Psoas muscle (tissue), 8 donors: ENCODE data around the gene PRPS1. TPM values are rescaled to one million over a fixed set of nuclear protein-coding genes. Genes with fewer than 3 reads are reported as not detected.

Experiments
- ATAC-seq, 4 donors: fragments of 200-7000 bp; cut with Tn5 transposase; one replicate each; pipeline ENCODE4 v1.9.1; 2020; ENCODE audit warnings: moderate library complexity in 3 of 4, mild to moderate bottlenecking in 2 of 4
- DNase-seq, 2 donors: peaks; one replicate each; pipeline ENCODE4 v3.0.0-alpha.2; 2020
- H3K27ac ChIP-seq: fragments of 200-600 bp; one replicate; pipeline ENCODE4 v1.8.0; 2022
- H3K27me3 ChIP-seq, 3 donors: fragments of 200-600 bp in 1 of 3; one replicate each; pipeline versions ENCODE4 v1.6.1 to v1.8.0; 2013 to 2022; ENCODE audit warnings: low read length in 2 of 3, mild to moderate bottlenecking in 2 of 3, moderate library complexity in 1 of 3; ENCODE audit not compliant: insufficient read depth in 3 of 3
- H3K36me3 ChIP-seq, 2 donors: fragments of 200-600 bp in 1 of 2; one replicate each; pipeline versions ENCODE4 v1.6.1 to v1.8.0; 2013 to 2022; ENCODE audit warnings: low read depth in 1 of 2, mild to moderate bottlenecking in 1 of 2, moderate library complexity in 1 of 2; ENCODE audit not compliant: insufficient read depth in 1 of 2
- H3K4me1 ChIP-seq: fragments of 200-600 bp; one replicate; pipeline ENCODE4 v1.8.0; 2022
- H3K4me3 ChIP-seq: fragments of 200-600 bp; one replicate; pipeline ENCODE4 v1.8.0; 2022; ENCODE audit warnings: mild to moderate bottlenecking
- H3K9me3 ChIP-seq: fragments of 200-600 bp; one replicate; pipeline ENCODE4 v1.8.0; 2022
- WGBS, 3 donors: extraction: QIAGEN DNeasy Blood & Tissue Kit; methylation state at CpG; one replicate each; pipeline versions ENCODE4 v1.1.6 to v1.1.7; 2013; 5-methylcytosine and 5-hydroxymethylcytosine counted together
- intact Hi-C, 2 donors: fragments of 100-400 bp; cut with DNase I; formaldehyde crosslinking; loops; one replicate each; pipeline versions ENCODE4 v1.11.0 to v1.14.2; 2022
- polyA plus RNA-seq, 3 donors: library from polyadenylated mRNA; stranded (reverse); fragments of 200-250 nt; gene quantifications; one replicate each; pipeline ENCODE4 v1.2.3, GENCODE V29; 2013
- total RNA-seq, 4 donors: library from RNA; stranded (reverse); fragmentation: NEBNext Ultra II Directional in 2 of 4; extraction: Animal tissue kit (Norgen Biotek cat#: 25700) in 2 of 4; gene quantifications; one replicate each; pipeline versions ENCODE4 v1.2.1 to v1.2.4, GENCODE V29; 2021 to 2023
- TF ChIP-seq, protein P1 (sequence below): fragments of 200-600 bp; IDR thresholded peaks from one replicate; pipeline ENCODE4 v1.8.0; 2022; ENCODE audit warnings: antibody characterized with exemption
- donor health status: healthy with polysubstance abuse.
- donor health status: DM: no; HTN: no; CAD: no; lungs with moderate emphysema.
- donor health status: Bipolar disorder and iron deficiency.
- donor health status: healthy.
- donor health status: DM: yes; HTN: yes; CAD: no.
- donor health status: DM: no; HTN: no; CAD: no.
- donor health status: DM: no; HTN: no; CAD: no.
- donor health status: DM: yes; HTN: yes; CAD: no.

Gene PRPS1
- total and polyA plus RNA-seq, 7 donors, result 20.7 to 63.2 (median 43.1) TPM

DNA sequence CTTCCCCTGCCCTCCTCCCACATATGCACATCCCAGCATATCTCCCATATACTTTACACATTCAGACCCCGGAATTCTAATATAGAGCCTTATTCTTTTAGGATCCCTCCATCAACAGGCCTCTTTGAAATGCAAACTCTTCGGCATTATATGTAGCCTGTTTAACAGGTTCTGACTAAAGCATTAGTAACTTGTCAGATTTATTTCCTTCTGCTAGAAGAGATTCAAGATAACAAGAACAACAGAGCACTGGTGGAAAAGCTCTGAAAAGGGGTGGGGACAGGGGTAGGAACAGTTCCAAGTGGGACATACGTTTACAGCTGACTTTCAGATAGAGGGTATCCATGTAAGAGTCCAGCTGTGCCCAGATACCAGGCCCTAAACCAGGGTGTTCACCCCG lies 31.7 kb upstream of the PRPS1 start:
- H3K27ac ChIP-seq, result no peak overlapping the region
- ATAC-seq (no peak), DNase-seq (no peak)
- no peaks in the 10 kb centered on the region for H3K36me3 ChIP-seq
- WGBS, 3 donors, result 56 to 62% (median 61%) methylated on average over 4 of the region's 4 CpGs
- H3K27me3 ChIP-seq, result peaks cover 0 to 38% (median 0%) of the 10 kb centered on the region in 3 donors
- H3K4me3 ChIP-seq, result no peak overlapping the region
- TF ChIP-seq, protein P1, sequence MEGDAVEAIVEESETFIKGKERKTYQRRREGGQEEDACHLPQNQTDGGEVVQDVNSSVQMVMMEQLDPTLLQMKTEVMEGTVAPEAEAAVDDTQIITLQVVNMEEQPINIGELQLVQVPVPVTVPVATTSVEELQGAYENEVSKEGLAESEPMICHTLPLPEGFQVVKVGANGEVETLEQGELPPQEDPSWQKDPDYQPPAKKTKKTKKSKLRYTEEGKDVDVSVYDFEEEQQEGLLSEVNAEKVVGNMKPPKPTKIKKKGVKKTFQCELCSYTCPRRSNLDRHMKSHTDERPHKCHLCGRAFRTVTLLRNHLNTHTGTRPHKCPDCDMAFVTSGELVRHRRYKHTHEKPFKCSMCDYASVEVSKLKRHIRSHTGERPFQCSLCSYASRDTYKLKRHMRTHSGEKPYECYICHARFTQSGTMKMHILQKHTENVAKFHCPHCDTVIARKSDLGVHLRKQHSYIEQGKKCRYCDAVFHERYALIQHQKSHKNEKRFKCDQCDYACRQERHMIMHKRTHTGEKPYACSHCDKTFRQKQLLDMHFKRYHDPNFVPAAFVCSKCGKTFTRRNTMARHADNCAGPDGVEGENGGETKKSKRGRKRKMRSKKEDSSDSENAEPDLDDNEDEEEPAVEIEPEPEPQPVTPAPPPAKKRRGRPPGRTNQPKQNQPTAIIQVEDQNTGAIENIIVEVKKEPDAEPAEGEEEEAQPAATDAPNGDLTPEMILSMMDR, result no peak
- peaks cover 4% of the 10 kb centered on the region for H3K9me3 ChIP-seq
- no peaks in the 10 kb centered on the region for H3K4me1 ChIP-seq
- intact Hi-C loops, result no loop called here

DNA sequence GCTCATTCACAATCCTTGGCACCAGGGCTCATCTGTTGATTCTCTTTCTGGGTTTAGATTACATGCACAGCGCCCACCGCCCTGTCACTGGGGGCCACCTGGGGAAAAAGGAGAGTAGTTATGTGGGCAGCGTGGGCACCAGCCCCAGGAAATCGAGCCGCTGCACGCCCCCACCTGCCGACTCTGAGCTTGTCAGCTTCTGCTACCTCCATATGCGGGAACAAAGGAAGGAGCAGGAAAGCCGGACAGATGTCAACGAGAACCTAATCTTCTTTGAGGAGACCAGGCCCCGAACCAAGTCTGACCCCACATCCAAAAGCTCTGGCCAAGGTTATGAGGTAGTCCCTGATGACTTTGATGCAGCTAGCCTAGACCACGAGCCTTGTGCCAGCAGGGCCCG lies 31.0 kb upstream of the PRPS1 start:
- TF ChIP-seq, protein P1, result no peak
- ATAC-seq (no peak), DNase-seq (no peak)
- intact Hi-C loops, result no loop called here
- H3K27me3 ChIP-seq, result peaks cover 0 to 38% (median 0%) of the 10 kb centered on the region in 3 donors
- H3K36me3 ChIP-seq, result no peaks in the 10 kb centered on the region
- H3K4me3 ChIP-seq, result no peak overlapping the region
- H3K9me3 ChIP-seq, result peaks cover 4% of the 10 kb centered on the region
- WGBS, 3 donors, result 88 to 98% (median 90%) methylated on average over 11 to 13 of the region's 13 CpGs
- H3K4me1 ChIP-seq, result no peaks in the 10 kb centered on the region
- H3K27ac ChIP-seq, result no peak overlapping the region

DNA sequence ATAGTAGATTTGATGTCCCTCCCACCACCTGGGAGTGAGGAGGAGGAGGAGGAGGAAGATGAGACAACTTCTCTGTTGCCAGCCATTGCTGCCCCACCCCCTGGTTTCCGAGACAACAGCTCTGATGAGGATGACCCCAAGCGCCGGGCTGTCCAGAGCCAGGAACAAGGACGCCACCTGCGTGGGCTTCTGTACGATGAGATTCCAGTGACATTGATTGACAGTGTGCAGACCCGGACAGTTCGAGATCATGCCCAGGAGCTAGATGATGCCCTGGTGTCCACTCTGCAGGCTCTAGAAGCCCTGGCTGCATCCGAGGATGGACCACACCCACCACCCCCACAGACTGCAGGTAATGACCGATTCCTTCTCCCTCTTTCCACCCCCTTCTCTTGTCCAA lies 30.5 kb upstream of the PRPS1 start:
- TF ChIP-seq, protein P1, result no peak
- Histone ChIP-seq H3K27ac (no peak overlapping the region), H3K27me3 (peaks cover 0 to 38% (median 0%) of the 10 kb centered on the region in 3 donors), H3K4me1 (no peaks in the 10 kb centered on the region), H3K36me3 (no peaks in the 10 kb centered on the region), H3K4me3 (no peak overlapping the region), H3K9me3 (peaks cover 4% of the 10 kb centered on the region)
- no peak for DNase-seq
- 86 to 96% (median 93%) methylated on average over 9 to 10 of the region's 10 CpGs for WGBS, 3 donors
- intact Hi-C loops, result no loop called here
- ATAC-seq, result no peak

DNA sequence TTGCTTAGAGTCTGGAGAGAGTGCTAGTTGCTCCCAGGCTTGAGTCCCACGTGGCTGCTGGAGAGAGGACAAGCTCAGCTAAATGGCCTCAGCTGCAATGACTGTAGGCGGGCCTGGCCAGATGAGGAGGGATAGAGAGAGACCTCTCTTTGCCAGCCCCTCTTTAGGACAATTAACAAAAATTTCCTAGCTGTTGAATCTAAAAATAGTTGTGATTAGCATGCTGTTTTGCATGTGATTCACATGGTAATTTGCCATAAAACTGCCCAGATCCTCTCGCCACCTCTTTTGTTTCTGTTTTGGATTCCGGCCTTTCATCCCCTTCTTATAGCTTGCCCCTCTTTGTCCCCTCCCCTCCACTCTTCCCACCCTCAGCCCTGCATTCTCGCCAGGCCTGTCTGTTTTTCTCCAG lies 28.9 kb upstream of the PRPS1 start:
- no peak overlapping the region for H3K27ac ChIP-seq
- intact Hi-C loops, result no loop called here
- TF ChIP-seq, protein P1, result no peak
- H3K9me3 ChIP-seq, result no peaks in the 10 kb centered on the region
- no peak for ATAC-seq
- H3K27me3 ChIP-seq, result peaks cover 0 to 22% (median 0%) of the 10 kb centered on the region in 3 donors
- no peak for DNase-seq
- H3K4me3 ChIP-seq, result no peak overlapping the region
- 65 to 77% (median 75%) methylated on average over 5 of the region's 5 CpGs for WGBS, 3 donors
- no peaks in the 10 kb centered on the region for H3K36me3 ChIP-seq
- H3K4me1 ChIP-seq, result no peaks in the 10 kb centered on the region

DNA sequence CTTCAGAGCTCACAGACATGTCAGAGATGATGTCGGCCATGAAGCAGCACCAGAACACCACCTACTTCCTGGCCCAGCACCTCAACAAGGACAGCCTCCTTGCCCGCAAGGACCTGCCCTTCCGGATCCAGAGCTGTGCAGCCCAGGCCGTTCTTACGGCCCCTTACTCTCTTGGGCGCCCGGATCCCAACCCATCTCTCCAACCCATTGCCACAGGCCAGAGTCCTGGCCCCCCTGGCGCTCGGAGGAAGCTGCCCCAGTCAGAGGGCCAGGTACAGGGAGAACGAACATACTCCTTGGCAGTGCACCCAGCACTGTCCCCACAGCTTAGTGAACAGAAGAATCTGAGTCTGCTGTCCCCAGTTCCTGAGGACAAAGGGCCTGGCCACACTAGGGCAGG lies 27.9 kb upstream of the PRPS1 start:
- 86 to 97% (median 89%) methylated on average over 6 to 10 of the region's 10 CpGs for WGBS, 3 donors
- DNase-seq, result no peak
- peaks cover 0 to 15% (median 0%) of the 10 kb centered on the region in 3 donors for H3K27me3 ChIP-seq
- intact Hi-C loops, result no loop called here
- H3K9me3 ChIP-seq, result no peaks in the 10 kb centered on the region
- TF ChIP-seq, protein P1, result no peak
- no peaks in the 10 kb centered on the region for H3K4me1 ChIP-seq
- no peak for ATAC-seq
- no peak overlapping the region for H3K4me3 ChIP-seq
- H3K36me3 ChIP-seq, result no peaks in the 10 kb centered on the region
- H3K27ac ChIP-seq, result no peak overlapping the region
